GM21786 (cell line): Measurements from ENCODE around the gene PRSS38.

ENCODE experiments used
- ATAC-seq: cut with Tn5 transposase; IDR thresholded peaks from one replicate; pipeline ENCODE4 v1.9.1; 2021; ENCODE audit not compliant: unreplicated experiment

PRSS38 gene

DNA sequence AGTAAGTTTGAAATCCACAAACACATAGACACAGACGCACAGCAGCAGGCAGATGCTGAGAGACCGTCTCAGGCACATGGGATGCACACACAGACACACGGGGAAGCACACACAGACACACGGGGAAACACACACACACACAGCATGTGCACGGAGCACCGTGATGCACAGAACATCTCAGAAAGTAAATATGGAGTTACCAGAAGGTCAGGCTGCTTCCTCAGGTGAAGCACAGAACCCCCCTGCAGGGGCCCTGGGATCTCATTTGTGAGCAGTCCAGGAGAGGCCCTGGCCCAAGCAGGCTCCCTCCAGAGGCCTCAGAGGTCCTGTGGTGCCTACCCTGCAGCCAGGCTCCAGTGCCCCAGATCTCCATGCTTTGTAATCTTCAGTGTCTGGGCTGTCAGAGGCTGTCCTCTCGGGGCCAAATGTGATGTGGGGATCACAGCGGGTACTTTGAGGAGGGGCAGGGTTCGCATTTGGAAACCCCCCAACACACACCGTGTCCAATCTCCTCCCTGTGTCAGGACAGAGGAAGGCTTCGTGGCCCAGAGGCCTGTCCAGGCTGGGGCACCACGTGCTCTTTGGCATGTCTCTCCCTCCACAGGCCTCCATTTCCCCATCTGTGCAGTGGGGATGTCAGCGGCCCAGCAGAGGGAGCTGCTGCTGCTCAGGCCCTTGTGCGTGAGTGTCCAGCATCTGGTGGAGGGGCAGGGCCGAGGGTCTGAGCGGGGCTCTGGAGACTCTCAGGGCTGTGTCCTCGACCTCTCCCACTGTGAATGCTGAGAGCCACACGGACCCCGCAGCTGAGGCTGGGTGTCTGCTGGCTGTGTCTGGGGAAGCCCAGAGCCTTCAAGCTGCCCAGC lies 23.0 kb upstream of the PRSS38 start:
- no peak for ATAC-seq

GRCh38 chr1:227793079-227793947 lies 22.2 kb upstream of the PRSS38 start:
- ATAC-seq = no peak

- ATAC-seq = no peak
Measured at GRCh38 chr1:227793948-227794816, 21.3 kb upstream of the PRSS38 start.

GRCh38 chr1:227794817-227795192 lies 20.7 kb upstream of the PRSS38 start:
- no peak for ATAC-seq

GRCh38 chr1:227795732-227796131 lies 19.7 kb upstream of the PRSS38 start:
- no peak for ATAC-seq

DNA sequence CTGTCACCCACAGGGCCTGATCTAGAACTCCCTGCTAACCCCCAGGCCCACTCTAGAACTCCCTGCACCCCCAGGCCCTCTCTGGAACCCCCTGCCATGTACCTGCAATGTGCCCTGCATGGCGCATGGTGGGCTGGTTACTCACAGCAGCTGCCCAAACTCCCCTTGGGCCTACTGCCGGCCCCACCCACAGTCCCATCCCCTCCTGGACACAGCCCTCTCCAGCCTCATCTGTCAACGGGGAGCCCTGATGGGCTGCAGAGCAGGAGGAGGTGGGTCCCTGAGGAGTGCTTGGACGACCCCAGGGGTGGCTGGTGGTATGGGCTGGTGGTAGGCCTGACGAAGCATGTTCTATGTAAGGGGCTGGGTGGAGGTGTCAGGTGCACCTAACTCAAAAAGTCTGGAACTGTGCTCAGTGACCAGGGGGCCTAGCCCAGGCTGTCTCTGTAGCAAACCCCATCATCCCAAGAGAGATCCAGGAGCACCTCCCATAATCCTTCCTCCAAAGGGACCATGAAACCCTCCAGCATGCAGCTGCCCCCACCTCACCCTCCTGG lies 19.0 kb upstream of the PRSS38 start:
- no peak for ATAC-seq

- no peak for ATAC-seq
Measured at GRCh38 chr1:227797144-227797543, 18.3 kb upstream of the PRSS38 start.

DNA sequence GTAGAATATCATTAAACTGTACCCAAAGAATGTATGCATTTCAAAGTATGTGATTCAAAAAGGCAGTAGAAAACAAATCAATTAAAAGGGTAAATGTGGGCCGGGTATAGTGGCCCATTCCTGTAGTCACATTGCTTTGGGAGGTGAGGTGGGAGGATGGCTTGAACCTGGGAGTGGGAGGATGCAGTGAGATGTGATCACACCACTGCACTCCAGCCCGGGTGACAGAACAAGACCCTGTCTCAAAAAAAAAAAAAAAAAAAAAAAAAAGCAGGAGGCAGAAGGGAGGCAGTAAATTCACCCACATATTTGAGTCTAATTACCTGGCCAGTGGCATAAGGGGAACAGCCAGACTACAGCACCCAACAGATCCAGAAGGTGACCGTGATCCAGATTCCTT lies 17.9 kb upstream of the PRSS38 start:
- ATAC-seq = no peak

DNA sequence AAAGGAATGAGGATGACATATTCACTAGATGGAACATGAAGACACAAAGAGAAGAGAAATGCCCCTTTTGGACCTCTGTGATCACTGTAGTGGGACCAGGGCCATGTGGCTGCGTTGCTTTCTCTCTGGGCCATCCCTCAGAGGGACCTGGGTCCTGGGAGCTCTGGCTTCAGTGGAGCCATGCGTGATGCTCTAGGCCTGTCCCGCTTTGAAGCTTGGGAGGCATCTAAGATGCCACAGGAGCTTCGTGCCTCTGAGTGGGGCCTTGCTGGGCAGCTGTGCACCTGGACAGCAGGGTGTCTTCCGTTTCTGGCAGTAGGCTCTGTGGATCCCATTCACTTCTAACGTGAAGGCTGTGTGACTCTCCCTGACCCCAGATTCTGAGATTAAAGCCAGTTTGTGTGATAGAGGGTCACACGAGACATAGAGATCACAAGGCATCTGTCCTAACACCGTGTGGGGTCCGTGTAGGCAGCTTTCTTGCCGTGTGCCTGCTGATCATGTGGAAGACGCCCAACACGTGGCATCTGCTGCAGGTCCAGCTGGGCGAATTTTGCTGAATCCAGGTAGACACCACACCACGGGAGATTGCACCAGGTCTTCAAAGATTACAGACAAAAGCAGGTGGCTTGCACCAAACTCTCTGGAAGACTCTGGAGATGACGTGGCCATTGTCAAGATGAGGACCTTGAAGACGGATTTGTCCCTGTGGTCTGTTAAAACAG lies 17.2 kb upstream of the PRSS38 start:
- ATAC-seq = no peak

DNA sequence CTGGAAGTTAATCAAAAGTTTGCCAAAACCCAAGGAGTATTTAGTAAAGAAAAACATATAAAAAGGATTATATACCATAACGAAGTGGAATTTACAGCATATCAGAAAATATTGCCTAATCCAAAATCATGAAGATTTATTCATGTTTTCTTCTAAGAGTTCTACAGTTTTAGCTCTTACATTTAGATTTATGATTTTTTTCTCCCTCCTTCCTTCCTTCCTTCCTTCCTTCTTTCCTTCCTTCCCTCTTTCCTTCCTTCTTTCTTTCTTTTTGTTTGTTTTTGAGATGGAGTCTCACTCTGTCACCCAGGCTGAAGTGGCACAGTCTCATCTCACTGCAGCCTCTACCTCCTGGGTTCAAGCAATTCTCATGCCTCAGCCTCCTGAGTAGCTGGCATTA lies 15.7 kb upstream of the PRSS38 start:
- ATAC-seq = no peak

DNA sequence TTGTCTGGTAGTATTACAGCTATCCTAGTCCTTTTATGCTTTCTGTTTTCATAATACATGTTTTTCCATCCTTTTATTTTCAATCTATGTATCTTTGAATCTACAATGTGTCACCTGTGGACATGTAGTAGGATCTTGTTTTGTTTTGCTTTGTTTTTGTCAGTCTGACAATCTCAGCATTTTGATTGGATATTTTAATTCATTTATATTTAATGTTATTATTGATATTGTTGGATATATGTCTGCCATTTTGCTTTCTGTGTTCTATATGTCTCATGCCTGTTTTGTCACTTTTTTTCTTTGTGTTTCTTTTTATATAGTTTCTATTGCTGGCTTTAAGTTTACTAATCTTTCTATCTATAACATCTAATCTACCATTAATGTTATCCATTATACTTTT lies 11.5 kb upstream of the PRSS38 start:
- no peak for ATAC-seq

DNA sequence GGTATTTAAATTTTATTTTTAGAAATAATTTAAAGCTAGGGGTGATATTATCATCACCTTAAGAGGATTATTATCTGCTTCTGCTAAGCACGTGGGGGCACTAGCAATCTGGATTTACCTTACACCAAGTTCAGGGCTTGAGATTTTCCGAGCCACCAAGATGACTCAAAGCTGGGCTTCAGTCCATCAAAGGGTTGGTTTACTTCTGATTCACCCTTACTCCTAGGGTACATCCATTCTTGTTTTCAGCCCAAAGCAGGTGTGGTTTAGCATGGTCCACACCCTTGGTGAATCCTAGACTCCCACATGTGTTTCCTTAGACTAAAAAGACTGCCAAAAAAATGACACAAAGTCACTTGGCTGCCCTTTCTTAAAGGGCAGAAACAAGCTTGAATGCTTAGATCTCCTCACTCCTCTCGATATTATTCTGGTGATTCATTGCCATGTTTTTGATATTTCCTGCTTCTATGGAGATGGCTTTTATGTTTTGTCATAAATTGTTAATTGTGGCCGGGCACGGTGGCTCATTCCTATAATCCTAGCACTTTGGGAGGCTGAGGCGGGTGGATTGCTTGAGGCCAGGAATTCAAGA lies 9.8 kb upstream of the PRSS38 start:
- ATAC-seq = no peak

DNA sequence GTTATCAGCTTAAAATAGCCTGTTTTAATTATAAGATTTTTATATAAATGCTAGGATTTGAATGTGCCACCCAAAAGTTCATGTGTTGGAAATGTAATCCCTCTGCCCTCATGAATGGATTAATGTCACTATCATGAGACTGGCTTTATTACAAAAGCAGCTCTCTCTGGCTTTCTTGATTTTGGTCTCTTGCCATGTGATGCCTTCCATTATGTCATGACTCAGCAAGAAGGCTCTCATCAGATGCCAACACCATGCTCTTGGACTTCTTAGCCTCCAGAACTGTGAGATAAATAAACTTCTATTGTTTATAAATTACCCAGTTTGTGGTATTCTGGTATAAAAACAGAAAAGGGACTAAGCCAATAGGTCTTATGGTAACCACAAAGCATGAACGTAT lies 6.9 kb upstream of the PRSS38 start:
- ATAC-seq = no peak

DNA sequence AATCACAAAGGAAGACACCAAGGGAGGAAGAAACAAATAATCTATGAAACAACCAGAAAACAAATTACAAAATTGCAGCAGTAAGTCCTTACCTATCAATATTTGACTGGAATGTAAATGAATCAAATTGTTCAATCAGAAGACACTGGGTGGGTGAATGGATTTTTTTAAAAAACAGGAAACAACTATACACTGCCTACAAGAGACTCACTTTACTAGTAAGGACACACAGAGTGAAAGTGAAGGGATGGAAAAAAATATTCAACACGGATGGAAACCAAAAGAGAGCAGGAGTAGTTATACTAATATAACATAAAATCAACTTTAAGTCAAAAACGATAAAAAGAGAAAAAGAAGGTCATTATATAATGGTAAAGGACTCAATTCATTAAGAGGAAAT lies 6.4 kb upstream of the PRSS38 start:
- ATAC-seq = no peak

DNA sequence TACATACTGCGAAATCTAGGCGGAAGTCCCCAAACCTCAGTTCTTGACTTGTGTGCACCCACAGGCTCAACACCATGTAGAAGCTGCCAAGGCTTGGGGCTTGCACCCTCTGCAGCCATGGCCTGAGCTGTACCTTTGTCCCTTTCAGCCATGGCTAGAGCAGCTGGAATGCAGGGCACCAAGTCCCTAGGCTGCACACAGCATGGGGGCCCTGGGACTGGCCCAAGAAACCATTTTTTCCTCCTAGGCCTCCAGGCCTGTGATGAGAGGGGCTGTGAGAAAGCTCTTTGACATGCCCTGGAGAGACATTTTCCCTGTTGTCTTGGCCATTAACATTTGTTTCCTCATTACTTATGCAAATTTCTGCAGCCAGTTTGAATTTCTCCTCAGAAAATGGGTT lies 1.5 kb upstream of the PRSS38 start:
- no peak for ATAC-seq

DNA sequence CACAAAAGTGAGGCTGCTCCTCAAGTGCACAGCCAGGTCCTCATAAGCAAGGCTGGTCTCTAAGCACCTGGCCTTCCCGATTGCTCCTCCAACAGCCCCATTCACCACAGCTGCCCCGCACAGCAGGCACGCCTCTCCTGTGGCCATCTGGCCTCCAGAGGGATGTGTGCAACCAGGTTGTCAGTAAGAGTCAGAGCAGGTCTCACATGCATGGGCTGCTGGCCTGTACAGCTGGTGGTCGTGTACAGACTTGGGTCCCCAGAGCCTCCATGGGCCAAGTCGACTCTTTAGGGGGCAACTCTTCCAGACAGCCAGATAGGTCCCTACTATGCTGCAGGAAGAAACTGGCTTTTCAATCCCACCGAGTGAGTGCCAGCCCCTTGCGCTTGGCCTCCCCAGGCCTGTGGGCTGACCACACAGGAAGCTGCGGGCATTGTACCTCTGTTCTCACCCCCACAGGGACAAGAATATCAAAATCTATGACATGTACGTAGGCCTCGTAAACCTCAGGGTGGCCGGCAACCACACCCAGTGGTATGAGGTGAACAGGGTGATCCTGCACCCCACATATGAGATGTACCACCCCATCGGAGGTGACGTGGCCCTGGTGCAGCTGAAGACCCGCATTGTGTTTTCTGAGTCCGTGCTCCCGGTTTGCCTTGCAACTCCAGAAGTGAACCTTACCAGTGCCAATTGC lies 1.4 kb downstream of the PRSS38 start:
- ATAC-seq = no peak

DNA sequence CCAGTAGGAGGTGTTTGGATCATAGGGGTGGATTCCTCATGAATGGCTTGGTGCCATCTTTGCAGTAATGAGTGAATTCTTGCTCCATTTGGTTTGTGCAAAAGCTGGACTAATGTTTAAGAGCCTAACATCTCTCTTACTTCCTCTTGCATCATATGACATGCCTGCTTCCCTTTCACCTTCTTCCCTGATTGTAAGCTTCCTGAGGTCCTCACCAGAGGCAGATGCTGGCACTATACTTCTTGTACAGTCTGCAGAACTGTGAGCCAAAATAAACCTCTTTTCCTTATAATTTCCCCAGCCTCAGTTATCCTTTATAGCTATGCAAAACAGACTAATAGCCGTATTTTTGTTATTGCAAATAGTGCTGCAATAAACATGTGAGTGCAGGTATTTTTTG lies 8.1 kb downstream of the PRSS38 start:
- ATAC-seq = no peak

GRCh38 chr1:227824204-227824603 lies 8.7 kb downstream of the PRSS38 start:
- no peak for ATAC-seq

- no peak for ATAC-seq
Measured at GRCh38 chr1:227828786-227829185, 13.3 kb downstream of the PRSS38 start.
